ENCODE results near the gene PTPRJ. TPM values are rescaled to one million over a fixed set of nuclear protein-coding genes. Genes with fewer than 3 reads are reported as not detected.
"Not testable (repeated sequence)": the region's sequence is repeated elsewhere in the genome, so short reads cannot be mapped to it uniquely, and the experiment has no call there.

PTPRJ gene
- total and polyA plus RNA-seq, 5 experiments from 2014 or later = 4.3 to 23.7 (median 10.2) TPM

GRCh38 chr11:48125866-48126265 lies 145.5 kb downstream of the PTPRJ start:
- DNase-seq (no peak), ATAC-seq (no peak)
- Mint-ChIP-seq H3K4me1 (peaks cover 0 to 21% (median 2%) of the 10 kb centered on the region in 4 donors), H3K4me3 (no peak overlapping the region), H3K9me3 (no peaks in the 10 kb centered on the region), H3K36me3 (peaks cover 0 to 84% (median 40%) of the 10 kb centered on the region in 3 donors), H3K27me3 (no peaks in the 10 kb centered on the region), H3K27ac (peak overlapping the region in 3 of 10 donors; percentile 24 to 80 (median 48))
- POLR2A ChIA-PET = no interaction called here

GRCh38 chr11:48127521-48128183 lies 147.3 kb downstream of the PTPRJ start:
- Mint-ChIP-seq H3K36me3 (peaks cover 0 to 81% (median 47%) of the 10 kb centered on the region in 3 donors), H3K9me3 (no peaks in the 10 kb centered on the region), H3K27ac (peak overlapping the region in 2 of 10 donors; percentile 18 to 33)

GRCh38 chr11:48129697-48130395 lies 149.5 kb downstream of the PTPRJ start:
- POLR2A ChIA-PET = no interaction called here
- peaks cover 0 to 63% (median 35%) of the 10 kb centered on the region in 3 donors for H3K36me3 Mint-ChIP-seq
- H3K27ac Mint-ChIP-seq = peak overlapping the region in 2 of 10 donors; percentile 18 to 38
- peaks cover 0 to 21% (median 2%) of the 10 kb centered on the region in 4 donors for H3K4me1 Mint-ChIP-seq
- H3K9me3 Mint-ChIP-seq = no peaks in the 10 kb centered on the region
- no peaks in the 10 kb centered on the region for H3K27me3 Mint-ChIP-seq
- ATAC-seq (no peak), DNase-seq (no peak)
- no peak overlapping the region for H3K4me3 Mint-ChIP-seq

More at GRCh38 chr11:48127521-48128183, 147.3 kb downstream of the PTPRJ start:
- POLR2A ChIA-PET = interaction anchor here (0.8 kb wide), 1 partner anchor 8 kb away, joined by 4 read pairs; no protein-coding TSS in a partner anchor
- H3K4me3 Mint-ChIP-seq = no peak overlapping the region
- H3K4me1 Mint-ChIP-seq = peaks cover 0 to 21% (median 2%) of the 10 kb centered on the region in 4 donors
- H3K27me3 Mint-ChIP-seq = no peaks in the 10 kb centered on the region
- no peak for DNase-seq
- no peak for ATAC-seq

GRCh38 chr11:48134221-48134922 lies 154.0 kb downstream of the PTPRJ start:
- H3K4me3 Mint-ChIP-seq = no peak overlapping the region
- POLR2A ChIA-PET = interaction anchor here (0.6 kb wide), 1 partner anchor 286 kb away, joined by 3 read pairs; the partner anchor contains the start of gene NUP160
- peaks cover 0 to 6% (median under 1%) of the 10 kb centered on the region in 4 donors for H3K4me1 Mint-ChIP-seq
- DNase-seq = no peak
- H3K9me3 Mint-ChIP-seq = no peaks in the 10 kb centered on the region
- H3K27ac Mint-ChIP-seq = no peak overlapping the region
- ATAC-seq = no peak
- peaks cover 0 to 53% (median 19%) of the 10 kb centered on the region in 3 donors for H3K36me3 Mint-ChIP-seq
- no peaks in the 10 kb centered on the region for H3K27me3 Mint-ChIP-seq

- H3K4me1 Mint-ChIP-seq = peaks cover 2 to 13% (median 6%) of the 10 kb centered on the region in 4 donors
- DNase-seq (no peak), ATAC-seq (no peak)
- POLR2A ChIA-PET = no interaction called here
- H3K27ac Mint-ChIP-seq = no peak overlapping the region
- no peaks in the 10 kb centered on the region for H3K27me3 Mint-ChIP-seq
- H3K4me3 Mint-ChIP-seq = no peak overlapping the region
- no peaks in the 10 kb centered on the region for H3K9me3 Mint-ChIP-seq
- H3K36me3 Mint-ChIP-seq = peaks cover 7 to 65% (median 28%) of the 10 kb centered on the region in 3 donors
These were observed 157.9 kb downstream of the PTPRJ start for GRCh38 chr11:48138222-48138621.

GRCh38 chr11:48139896-48140295 lies 159.5 kb downstream of the PTPRJ start:
- H3K27ac Mint-ChIP-seq = peak overlapping the region in 1 of 10 donors; percentile 58
- POLR2A ChIA-PET = not testable (repeated sequence)

GRCh38 chr11:48141475-48142122 lies 161.2 kb downstream of the PTPRJ start:
- Mint-ChIP-seq H3K27ac (peak overlapping the region in 4 of 10 donors; percentile 22 to 58 (median 57)), H3K9me3 (no peaks in the 10 kb centered on the region), H3K36me3 (peaks cover 9 to 83% (median 33%) of the 10 kb centered on the region in 3 donors), H3K4me1 (peaks cover 2 to 13% (median 6%) of the 10 kb centered on the region in 4 donors), H3K4me3 (no peak overlapping the region), H3K27me3 (no peaks in the 10 kb centered on the region)
- peak in 1 of 2 donors; percentile 16 for ATAC-seq
- peak in 1 of 10 donors; percentile 8 for DNase-seq
- POLR2A ChIA-PET = no interaction called here

More at GRCh38 chr11:48139896-48140295, 159.5 kb downstream of the PTPRJ start:
- H3K4me3 Mint-ChIP-seq, H3K9me3 Mint-ChIP-seq, DNase-seq, H3K27me3 Mint-ChIP-seq, ATAC-seq: not testable (repeated sequence)
- peaks cover 9 to 78% (median 33%) of the 10 kb centered on the region in 3 donors for H3K36me3 Mint-ChIP-seq
- peaks cover 2 to 13% (median 6%) of the 10 kb centered on the region in 4 donors for H3K4me1 Mint-ChIP-seq

GRCh38 chr11:48142889-48143288 lies 162.5 kb downstream of the PTPRJ start:
- Mint-ChIP-seq H3K27ac (peak overlapping the region in 2 of 10 donors; percentile 16 to 46), H3K9me3 (no peaks in the 10 kb centered on the region)

GRCh38 chr11:48148749-48149148 lies 168.4 kb downstream of the PTPRJ start:
- H3K4me1 Mint-ChIP-seq = peaks cover 0 to 2% (median 0%) of the 10 kb centered on the region in 4 donors
- no peak overlapping the region for H3K27ac Mint-ChIP-seq
- H3K9me3 Mint-ChIP-seq = peaks cover 0 to 15% (median 11%) of the 10 kb centered on the region in 9 donors
- H3K36me3 Mint-ChIP-seq = peaks cover 22 to 86% (median 55%) of the 10 kb centered on the region in 3 donors
- no peak overlapping the region for H3K4me3 Mint-ChIP-seq
- POLR2A ChIA-PET = no interaction called here
- no peaks in the 10 kb centered on the region for H3K27me3 Mint-ChIP-seq
- ATAC-seq (no peak), DNase-seq (no peak)

More at GRCh38 chr11:48142889-48143288, 162.5 kb downstream of the PTPRJ start:
- no peak overlapping the region for H3K4me3 Mint-ChIP-seq
- ATAC-seq = no peak
- no peaks in the 10 kb centered on the region for H3K27me3 Mint-ChIP-seq
- POLR2A ChIA-PET = no interaction called here
- no peak for DNase-seq
- peaks cover 2 to 13% (median 6%) of the 10 kb centered on the region in 4 donors for H3K4me1 Mint-ChIP-seq
- peaks cover 9 to 84% (median 39%) of the 10 kb centered on the region in 3 donors for H3K36me3 Mint-ChIP-seq

GRCh38 chr11:48150213-48150612 lies 169.9 kb downstream of the PTPRJ start:
- ATAC-seq = no peak
- Mint-ChIP-seq H3K4me1 (peaks cover 0 to 2% (median 0%) of the 10 kb centered on the region in 4 donors), H3K27ac (no peak overlapping the region), H3K36me3 (peaks cover 31 to 85% (median 67%) of the 10 kb centered on the region in 3 donors), H3K4me3 (no peak overlapping the region), H3K9me3 (peaks cover 0 to 22% (median 18%) of the 10 kb centered on the region in 9 donors), H3K27me3 (no peaks in the 10 kb centered on the region)
- POLR2A ChIA-PET = no interaction called here
- DNase-seq = no peak

GRCh38 chr11:48154151-48154550 lies 173.8 kb downstream of the PTPRJ start:
- DNase-seq = no peak
- Mint-ChIP-seq H3K9me3 (peaks cover 0 to 25% (median 18%) of the 10 kb centered on the region in 9 donors), H3K27me3 (no peaks in the 10 kb centered on the region), H3K36me3 (peaks cover 38 to 86% (median 73%) of the 10 kb centered on the region in 3 donors), H3K27ac (no peak overlapping the region), H3K4me3 (no peak overlapping the region), H3K4me1 (peaks cover 0 to 2% (median 0%) of the 10 kb centered on the region in 4 donors)
- ATAC-seq = no peak
- POLR2A ChIA-PET = no interaction called here

Data from naive thymus-derived CD8-positive, alpha-beta T cell (primary cell).